PC-9 (cell line): ENCODE results near the gene LYZL6. TPM values are rescaled to one million over a fixed set of nuclear protein-coding genes. Genes with fewer than 3 reads are reported as not detected.

ENCODE experiments used
- BruUV-seq: library from RNA; stranded (reverse); fragments of 400-500 nt; replicated peaks from 2 replicates; lab custom pipeline; 2021; lab: Mats Ljungman, UMichigan
- CTCF ChIA-PET: fragments of 300-600 bp; sonication (Branson Sonifier 250); formaldehyde crosslinking; loops from one replicate; lab custom pipeline; 2022; ENCODE audit warnings: antibody characterized with exemption; lab: Charles Lee
- POLR2A ChIA-PET: fragments of 300-600 bp; sonication (Branson Sonifier 250); formaldehyde crosslinking; loops from one replicate; lab custom pipeline; 2022; ENCODE audit warnings: antibody characterized with exemption; ENCODE audit not compliant: unreplicated experiment; lab: Charles Lee
- DNase-seq, 2 experiments: peaks; one replicate each; pipeline versions ENCODE4 v3.0.0 to v3.0.0-alpha.2; 2015 to 2022; ENCODE audit warnings: mixed read lengths in 1 of 2
- H2AFZ ChIP-seq: fragments of 200-600 bp; sonication (generic); 2 replicates; pipeline ENCODE4 v1.8.1; 2017; ENCODE audit warnings: antibody characterized with exemption
- H3F3A ChIP-seq: fragments of 200-600 bp; sonication (generic); 2 replicates; pipeline ENCODE4 v1.8.1; 2017; ENCODE audit warnings: antibody characterized with exemption, mild to moderate bottlenecking, low read depth; ENCODE audit not compliant: insufficient read depth
- H3K27ac ChIP-seq: fragments of 200-600 bp; sonication (generic); 2 replicates; pipeline ENCODE4 v1.6.1; 2016; ENCODE audit warnings: mixed run types
- H3K27me3 ChIP-seq: fragments of 200-600 bp; sonication (generic); 2 replicates; pipeline ENCODE4 v1.6.1; 2016; ENCODE audit warnings: low read depth, mixed run types; ENCODE audit not compliant: insufficient read depth
- H3K36me3 ChIP-seq: fragments of 200-600 bp; sonication (generic); 2 replicates; pipeline ENCODE4 v1.6.1; 2016; ENCODE audit warnings: low read depth, mixed run types
- H3K4me1 ChIP-seq: fragments of 200-600 bp; sonication (generic); replicated peaks from 2 replicates; pipeline ENCODE4 v1.6.1; 2016; ENCODE audit warnings: mixed run types; ENCODE audit not compliant: insufficient read depth
- H3K4me2 ChIP-seq: fragments of 200-600 bp; sonication (generic); 2 replicates; pipeline ENCODE4 v1.6.1; 2017; ENCODE audit warnings: mixed run types
- H3K4me3 ChIP-seq: fragments of 200-600 bp; sonication (generic); 2 replicates; pipeline ENCODE4 v1.6.1; 2016; ENCODE audit warnings: mixed run types
- H3K79me2 ChIP-seq: fragments of 200-600 bp; sonication (generic); 2 replicates; pipeline ENCODE4 v1.6.1; 2017; ENCODE audit warnings: low read depth, mixed run types
- H3K9me2 ChIP-seq: fragments of 200-600 bp; sonication (generic); 2 replicates; pipeline ENCODE4 v1.8.1; 2017; ENCODE audit warnings: mild to moderate bottlenecking; ENCODE audit not compliant: insufficient read depth
- H3K9me3 ChIP-seq: fragments of 200-600 bp; sonication (generic); 2 replicates; pipeline ENCODE4 v1.8.1; 2016; ENCODE audit warnings: low read depth; ENCODE audit not compliant: insufficient read depth
- H4K20me1 ChIP-seq: fragments of 200-600 bp; sonication (generic); 2 replicates; pipeline ENCODE4 v1.8.1; 2017; ENCODE audit not compliant: insufficient read depth
- CTCF ChIP-seq: fragments of 200-600 bp; sonication (generic); conservative IDR thresholded peaks from 2 replicates; pipeline ENCODE4 v1.6.1; 2017; ENCODE audit warnings: mixed run types, antibody characterized with exemption, mild to moderate bottlenecking, moderate library complexity
- EZH2 ChIP-seq: fragments of 200-600 bp; sonication (generic); IDR thresholded peaks from 2 replicates; pipeline ENCODE4 v1.8.0; 2017; ENCODE audit warnings: antibody characterized with exemption, low read depth
- intact Hi-C: fragments of 100-400 bp; cut with micrococcal nuclease; formaldehyde crosslinking; loops from one replicate; pipeline ENCODE4 v1.10.0; 2022; ENCODE audit not compliant: unreplicated experiment
- total RNA-seq: library from RNA; stranded (reverse); gene quantifications from 2 replicates; pipeline ENCODE4 v1.2.3, GENCODE V29; 2021

LYZL6 gene
- total RNA-seq, 1 experiment from 2014 or later = not detected

GRCh38 chr17:35981908-35982330 lies 38.4 kb upstream of the LYZL6 start:
- intact Hi-C loops = no loop called here
- Histone ChIP-seq H3K4me1 (no peaks in the 10 kb centered on the region), H3K79me2 (no peaks in the 10 kb centered on the region), H3K4me2 (no peak overlapping the region), H2AFZ (no peak overlapping the region), H3K9me3 (no peaks in the 10 kb centered on the region), H3F3A (no peaks in the 10 kb centered on the region), H3K9me2 (no peaks in the 10 kb centered on the region), H3K27me3 (peaks cover 88% of the 10 kb centered on the region), H3K27ac (no peak overlapping the region), H3K4me3 (no peak overlapping the region), H3K36me3 (no peaks in the 10 kb centered on the region), H4K20me1 (no peaks in the 10 kb centered on the region)
- no peak for TF ChIP-seq EZH2
- TF ChIP-seq CTCF = no peak
- no TSS peak for BruUV-seq
- DNase-seq = no peak
- CTCF ChIA-PET = interaction anchor here (0.7 kb wide), 1 partner anchor 212 kb away, joined by 4 read pairs; no protein-coding TSS in a partner anchor
- POLR2A ChIA-PET = interaction anchor here (0.5 kb wide), 1 partner anchor 476 kb away, joined by 3 read pairs; no protein-coding TSS in a partner anchor

GRCh38 chr17:35981246-35981645 lies 37.7 kb upstream of the LYZL6 start, which contains the start of gene CCL16:
Gene CCL16, minus strand, starts transcription at chr17:35981497. Its CDS starts 77 bp downstream, at chr17:35981420.
- Histone ChIP-seq H3K4me1 (no peaks in the 10 kb centered on the region), H3K27me3 (peaks cover 86% of the 10 kb centered on the region), H3K27ac (no peak within 1 kb of the TSS), H3K79me2 (no peaks in the 10 kb centered on the region), H3K9me2 (no peaks in the 10 kb centered on the region), H2AFZ (no peak within 1 kb of the TSS; the same call in 1 of the 2 replicates), H3K4me2 (no peak within 1 kb of the TSS), H3K4me3 (no peak within 1 kb of the TSS), H3K9me3 (no peaks in the 10 kb centered on the region), H3F3A (no peaks in the 10 kb centered on the region), H3K36me3 (no peaks in the 10 kb centered on the region), H4K20me1 (no peaks in the 10 kb centered on the region)
- CTCF ChIA-PET = no interaction called here
- TF ChIP-seq EZH2 = no peak
- no peak for TF ChIP-seq CTCF
- DNase-seq = no peak
- intact Hi-C loops = no loop called here
- POLR2A ChIA-PET = no interaction called here
- no TSS peak for BruUV-seq

GRCh38 chr17:35978346-35978745 lies 34.8 kb upstream of the LYZL6 start:
- CTCF ChIA-PET = no interaction called here
- intact Hi-C loops = no loop called here
- no TSS peak for BruUV-seq

More at GRCh38 chr17:35978346-35978745, 34.8 kb upstream of the LYZL6 start:
- H3K4me3 ChIP-seq = no peak overlapping the region
- H3K4me2 ChIP-seq = no peak overlapping the region
- H3K27me3 ChIP-seq = peaks cover 69% of the 10 kb centered on the region
- no peaks in the 10 kb centered on the region for H3K4me1 ChIP-seq
- no peak overlapping the region for H2AFZ ChIP-seq
- no peaks in the 10 kb centered on the region for H4K20me1 ChIP-seq
- H3K36me3 ChIP-seq = no peaks in the 10 kb centered on the region
- H3K79me2 ChIP-seq = no peaks in the 10 kb centered on the region
- H3K27ac ChIP-seq = no peak overlapping the region
- DNase-seq = no peak
- no peaks in the 10 kb centered on the region for H3F3A ChIP-seq
- TF ChIP-seq CTCF = no peak
- TF ChIP-seq EZH2 = no peak
- no peaks in the 10 kb centered on the region for H3K9me2 ChIP-seq
- H3K9me3 ChIP-seq = no peaks in the 10 kb centered on the region
- POLR2A ChIA-PET = no interaction called here
